CD14-positive monocyte (primary cell): ENCODE data around the gene PSMD13. TPM values are rescaled to one million over a fixed set of nuclear protein-coding genes. Genes with fewer than 3 reads are reported as not detected.

Experiments used
- DNase-seq, 3 donors: peaks; one replicate each; pipeline ENCODE4 v3.0.0-alpha.2; 2011 to 2022
- H2AFZ ChIP-seq: 2 replicates; pipeline ENCODE4 v1.6.0; 2012; ENCODE audit warnings: mild to moderate bottlenecking, low read depth, low read length, inconsistent platforms; ENCODE audit not compliant: insufficient read depth, poor library complexity, severe bottlenecking
- H3K27ac ChIP-seq, 2 donors: 1 replicate in 1 of 2; 2 replicates in 1 of 2; pipeline ENCODE4 v1.5.1; 2012 to 2013; ENCODE audit warnings: low read length in 2 of 2, control low read depth in 1 of 2, inconsistent platforms in 1 of 2, low read depth in 1 of 2, mild to moderate bottlenecking in 1 of 2
- H3K27me3 ChIP-seq, 2 donors: one replicate each; pipeline versions ENCODE4 v1.6.0 to v1.6.1; 2011 to 2013; ENCODE audit warnings: low read length in 2 of 2; ENCODE audit not compliant: control insufficient read depth in 2 of 2, insufficient read depth in 2 of 2
- H3K36me3 ChIP-seq, 2 donors: replicated peaks in 1 of 2; 1 replicate in 1 of 2; 2 replicates in 1 of 2; pipeline versions ENCODE4 v1.5.1 to v1.6.1; 2012 to 2013; ENCODE audit warnings: low read length in 2 of 2, control low read depth in 1 of 2, inconsistent platforms in 1 of 2, mild to moderate bottlenecking in 1 of 2; ENCODE audit not compliant: insufficient read depth in 2 of 2, control insufficient read depth in 1 of 2
- H3K4me1 ChIP-seq, 2 donors: 1 replicate in 1 of 2; 2 replicates in 1 of 2; pipeline versions ENCODE4 v1.5.1 to v1.6.1; 2012 to 2013; ENCODE audit warnings: low read length in 2 of 2, control low read depth in 1 of 2, inconsistent platforms in 1 of 2, mild to moderate bottlenecking in 1 of 2, moderate library complexity in 1 of 2; ENCODE audit not compliant: insufficient read depth in 2 of 2, control insufficient read depth in 1 of 2
- H3K4me2 ChIP-seq: replicated peaks from 2 replicates; pipeline ENCODE3; 2012; ENCODE audit warnings: low read length, moderate library complexity, mild to moderate bottlenecking; ENCODE audit not compliant: poor library complexity, severe bottlenecking; ENCODE audit errors: extremely low read depth
- H3K4me3 ChIP-seq, 3 experiments: fragments of 200-600 bp in 1 of 3; sonication (generic) in 1 of 3; replicated peaks in 1 of 3; 1 replicate in 2 of 3; 2 replicates in 1 of 3; pipeline ENCODE4 v1.5.1; 2011 to 2013; ENCODE audit warnings: low read length in 3 of 3, mild to moderate bottlenecking in 3 of 3, control low read depth in 2 of 3, low read depth in 2 of 3, inconsistent platforms in 1 of 3, moderate library complexity in 1 of 3
- H3K79me2 ChIP-seq: 2 replicates; pipeline ENCODE4 v1.6.0; 2012; ENCODE audit warnings: mild to moderate bottlenecking, control low read depth, inconsistent platforms, low read length, moderate library complexity; ENCODE audit not compliant: insufficient read depth
- H3K9ac ChIP-seq: 2 replicates; pipeline ENCODE4 v1.6.0; 2017; ENCODE audit warnings: low read length, mild to moderate bottlenecking; ENCODE audit not compliant: insufficient read depth, poor library complexity, severe bottlenecking
- H3K9me3 ChIP-seq, 2 donors: replicated peaks in 1 of 2; 1 replicate in 1 of 2; 2 replicates in 1 of 2; pipeline versions ENCODE4 v1.5.1 to v1.6.1; 2012 to 2013; ENCODE audit warnings: low read length in 2 of 2, control low read depth in 1 of 2; ENCODE audit not compliant: control insufficient read depth in 1 of 2, insufficient read depth in 1 of 2
- H4K20me1 ChIP-seq: 2 replicates; pipeline ENCODE4 v1.6.0; 2012; ENCODE audit warnings: mild to moderate bottlenecking, low read length, control low read depth, moderate library complexity; ENCODE audit not compliant: insufficient read depth
- H3K27ac Mint-ChIP-seq, 7 donors: one replicate each; pipeline ENCODE4 v1.8.0; 2020; ENCODE audit warnings: mild to moderate bottlenecking in 7 of 7, mixed read lengths in 7 of 7, moderate library complexity in 6 of 7, inconsistent platforms in 2 of 7
- H3K27me3 Mint-ChIP-seq, 3 donors: one replicate each; pipeline ENCODE4 v1.8.0; 2021 to 2022; ENCODE audit warnings: low read depth in 3 of 3, mild to moderate bottlenecking in 3 of 3, mixed read lengths in 3 of 3, moderate library complexity in 3 of 3, inconsistent platforms in 1 of 3
- H3K36me3 Mint-ChIP-seq, 2 donors: one replicate each; pipeline ENCODE4 v1.8.0; 2020; ENCODE audit warnings: mixed read lengths in 2 of 2, inconsistent platforms in 1 of 2, mild to moderate bottlenecking in 1 of 2
- H3K4me1 Mint-ChIP-seq: one replicate; pipeline ENCODE4 v1.8.0; 2020; ENCODE audit warnings: mild to moderate bottlenecking, mixed read lengths
- H3K4me3 Mint-ChIP-seq, 2 donors: one replicate each; pipeline ENCODE4 v1.8.0; 2020; ENCODE audit warnings: mild to moderate bottlenecking in 2 of 2, mixed read lengths in 2 of 2, moderate library complexity in 1 of 2
- H3K9me3 Mint-ChIP-seq, 7 donors: one replicate each; pipeline ENCODE4 v1.8.0; 2020 to 2022; ENCODE audit warnings: mixed read lengths in 7 of 7, mild to moderate bottlenecking in 6 of 7, moderate library complexity in 6 of 7, inconsistent platforms in 2 of 7
- CTCF ChIP-seq: fragments of 200-600 bp; IDR thresholded peaks from one replicate; pipeline ENCODE4 v1.8.0; 2022; ENCODE audit warnings: antibody characterized with exemption, mild to moderate bottlenecking
- WGBS: methylation state at CpG from one replicate; pipeline ENCODE4 v1.1.5; 2013; ENCODE audit warnings: missing lambda C conversion rate; ENCODE audit not compliant: insufficient coverage; 5-methylcytosine and 5-hydroxymethylcytosine counted together
- intact Hi-C, 2 donors: fragments of 100-400 bp; cut with micrococcal nuclease; formaldehyde crosslinking; loops; one replicate each; pipeline versions ENCODE4 v1.15.0 to v1.15.1; 2023
- polyA plus RNA-seq, 3 donors: library from polyadenylated mRNA; depleted of rRNA in 1 of 3; unstranded in 2 of 3; stranded (reverse) in 1 of 3; fragments of 300-500 nt in 2 of 3; fragments of >200 nt in 1 of 3; fragmentation: Illumina TruSeq in 2 of 3; gene quantifications; 1 replicate in 2 of 3; 2 replicates in 1 of 3; pipeline ENCODE4 v1.2.3, GENCODE V29; 2012 to 2021

Gene PSMD13
- polyA plus RNA-seq, 3 donors: 136 to 272 (median 218) TPM

GRCh38 chr11:299081-299891, 62.5 kb downstream of the PSMD13 start, which contains the start of gene IFITM5:
IFITM5 (minus strand) TSS chr11:299526; CDS start chr11:299490, 36 bp downstream.
- Histone ChIP-seq H4K20me1 (no peaks in the 10 kb centered on the region), H3K79me2 (no peaks in the 10 kb centered on the region), H3K27ac (no peak within 1 kb of the TSS), H3K36me3 (no peaks in the 10 kb centered on the region), H3K4me3 (no peak within 1 kb of the TSS), H2AFZ (no peak within 1 kb of the TSS), H3K4me1 (peaks cover 12 to 13% of the 10 kb centered on the region in 2 donors), H3K9me3 (no peaks in the 10 kb centered on the region), H3K27me3 (peaks cover 0 to 6% of the 10 kb centered on the region in 2 donors), H3K9ac (no peak within 1 kb of the TSS), H3K4me2 (no peak within 1 kb of the TSS)
- no peak for DNase-seq
- Mint-ChIP-seq H3K9me3 (peaks cover 0 to 3% (median 0%) of the 10 kb centered on the region in 7 donors), H3K4me1 (peaks cover 16% of the 10 kb centered on the region), H3K27me3 (peaks cover 26 to 61% (median 28%) of the 10 kb centered on the region in 3 donors), H3K27ac (peak within 1 kb of the TSS in 1 of 7 donors; percentile 28), H3K4me3 (peak within 1 kb of the TSS in 1 of 2 donors; percentile 59), H3K36me3 (peaks cover 0 to 3% of the 10 kb centered on the region in 2 donors)
- intact Hi-C loops: no loop called here
- no peak for TF ChIP-seq CTCF
- 74% methylated on average over 24 of the region's 40 CpGs for WGBS

- H3K9me3 Mint-ChIP-seq: peaks cover 0 to 3% (median 0%) of the 10 kb centered on the region in 7 donors
- H3K27ac Mint-ChIP-seq: peak overlapping the region in 1 of 7 donors; percentile 28
Observed at GRCh38 chr11:299951-300735, 63.4 kb downstream of the PSMD13 start.

More at GRCh38 chr11:299951-300735, 63.4 kb downstream of the PSMD13 start:
- Mint-ChIP-seq H3K4me1 (peaks cover 20% of the 10 kb centered on the region), H3K4me3 (peak overlapping the region in 1 of 2 donors; percentile 59), H3K36me3 (no peaks in the 10 kb centered on the region), H3K27me3 (peaks cover 28 to 61% (median 28%) of the 10 kb centered on the region in 3 donors)
- 34% methylated on average over 9 of the region's 20 CpGs for WGBS
- Histone ChIP-seq H4K20me1 (no peaks in the 10 kb centered on the region), H3K27ac (no peak overlapping the region), H3K9me3 (no peaks in the 10 kb centered on the region), H3K4me3 (no peak overlapping the region), H3K27me3 (peaks cover 0 to 6% of the 10 kb centered on the region in 2 donors), H2AFZ (no peak overlapping the region), H3K36me3 (no peaks in the 10 kb centered on the region), H3K9ac (no peak overlapping the region), H3K4me1 (peaks cover 14 to 18% of the 10 kb centered on the region in 2 donors), H3K4me2 (no peak overlapping the region), H3K79me2 (no peaks in the 10 kb centered on the region)
- no peak for DNase-seq
- intact Hi-C loops: loop anchor here in 1 of 2 donors (10.0 kb wide), 1 partner anchor 55 kb away; no protein-coding TSS in a partner anchor
- no peak for TF ChIP-seq CTCF
